ENCODE data around the gene VWC2. TPM values are rescaled to one million over a fixed set of nuclear protein-coding genes. Genes with fewer than 3 reads are reported as not detected.

VWC2 gene
- total and polyA plus RNA-seq, 2 donors (not counting 1 experiment from before 2014, with no cell fraction given), result not detected

DNA sequence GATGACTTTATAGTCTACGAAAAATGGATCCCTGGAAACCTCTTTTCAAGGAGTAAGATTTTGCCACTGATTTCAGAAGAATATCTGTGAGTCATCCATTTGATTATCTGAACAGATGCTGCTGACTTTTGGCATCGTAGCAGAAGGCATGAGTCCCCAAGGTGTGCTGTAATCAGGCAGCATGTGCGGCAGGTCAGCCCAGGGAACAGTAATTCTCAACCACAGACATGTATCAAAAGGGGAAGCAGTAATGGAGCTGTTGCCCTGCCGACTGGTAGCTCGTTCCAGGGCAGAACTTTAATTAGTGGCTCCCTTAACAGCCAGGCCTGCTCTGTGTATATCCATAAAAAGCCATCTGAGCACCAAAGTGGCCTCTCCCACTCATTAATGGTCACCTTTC lies 5.7 kb upstream of the VWC2 start:
- Histone ChIP-seq H3K4me1 (ENCODE audit: control insufficient read depth, extremely low read depth, insufficient read depth, low read length) (no peaks in the 10 kb centered on the region), H2AFZ (ENCODE audit: low read length) (no peak overlapping the region), H3K27me3 (ENCODE audit: control insufficient read depth, insufficient read depth, low read length) (no peaks in the 10 kb centered on the region), H3K4me3 (replicated peaks in 1 of 4; ENCODE audit: control extremely low read depth in 1 of 4, insufficient read depth in 1 of 4, low read depth in 3 of 4, low read length in 4 of 4) (no peak overlapping the region), H3K36me3 (ENCODE audit: control insufficient read depth, insufficient read depth, low read length) (no peaks in the 10 kb centered on the region), H3K27ac (ENCODE audit: insufficient read depth, low read length) (no peak overlapping the region), H3K4me2 (ENCODE audit: extremely low read depth, insufficient read depth, low read length) (no peak overlapping the region), H3K9me3 (ENCODE audit: control insufficient read depth, insufficient read depth, low read depth, low read length) (no peaks in the 10 kb centered on the region), H3K79me2 (ENCODE audit: control insufficient read depth, insufficient read depth, low read length) (no peaks in the 10 kb centered on the region), H3K9ac (ENCODE audit: insufficient read depth, low read length) (no peak overlapping the region), H4K20me1 (ENCODE audit: control insufficient read depth, extremely low read depth, insufficient read depth, low read length) (no peaks in the 10 kb centered on the region)
- DNase-seq (ENCODE audit: low read depth in 2 of 2), result no peak
- TF ChIP-seq, protein P1, sequence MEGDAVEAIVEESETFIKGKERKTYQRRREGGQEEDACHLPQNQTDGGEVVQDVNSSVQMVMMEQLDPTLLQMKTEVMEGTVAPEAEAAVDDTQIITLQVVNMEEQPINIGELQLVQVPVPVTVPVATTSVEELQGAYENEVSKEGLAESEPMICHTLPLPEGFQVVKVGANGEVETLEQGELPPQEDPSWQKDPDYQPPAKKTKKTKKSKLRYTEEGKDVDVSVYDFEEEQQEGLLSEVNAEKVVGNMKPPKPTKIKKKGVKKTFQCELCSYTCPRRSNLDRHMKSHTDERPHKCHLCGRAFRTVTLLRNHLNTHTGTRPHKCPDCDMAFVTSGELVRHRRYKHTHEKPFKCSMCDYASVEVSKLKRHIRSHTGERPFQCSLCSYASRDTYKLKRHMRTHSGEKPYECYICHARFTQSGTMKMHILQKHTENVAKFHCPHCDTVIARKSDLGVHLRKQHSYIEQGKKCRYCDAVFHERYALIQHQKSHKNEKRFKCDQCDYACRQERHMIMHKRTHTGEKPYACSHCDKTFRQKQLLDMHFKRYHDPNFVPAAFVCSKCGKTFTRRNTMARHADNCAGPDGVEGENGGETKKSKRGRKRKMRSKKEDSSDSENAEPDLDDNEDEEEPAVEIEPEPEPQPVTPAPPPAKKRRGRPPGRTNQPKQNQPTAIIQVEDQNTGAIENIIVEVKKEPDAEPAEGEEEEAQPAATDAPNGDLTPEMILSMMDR (conservative IDR thresholded peaks at IDR 0.05 in 1 of 2, IDR thresholded peaks at IDR 0.05 in 1 of 2; ENCODE audit: low read depth in 1 of 2, low read length in 2 of 2), result no peak
- TF ChIP-seq EZH2 (IDR thresholded peaks at IDR 0.05; ENCODE audit: low read length, missing control alignments), result no peak

DNA sequence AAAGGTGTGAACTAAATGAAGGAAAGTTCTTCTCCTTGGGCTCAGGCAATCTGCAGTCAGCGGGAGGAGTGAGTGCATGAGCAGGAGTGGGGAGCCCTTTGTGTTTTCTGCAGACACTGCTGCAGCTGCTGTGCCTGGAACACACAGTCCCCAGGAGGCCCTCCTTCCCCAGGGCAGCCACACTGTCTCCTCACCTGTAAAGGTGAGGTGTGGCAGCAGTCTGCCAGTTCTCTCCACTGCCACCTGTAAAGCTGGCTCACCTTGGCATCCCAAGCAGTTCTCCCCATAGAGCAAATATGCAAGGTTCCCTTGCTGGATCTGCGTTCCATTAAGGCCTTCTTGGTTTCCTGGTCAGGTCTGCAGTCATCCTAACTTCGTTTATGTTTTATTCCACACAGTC lies 5.2 kb upstream of the VWC2 start:
- H3K9me3 ChIP-seq (ENCODE audit: control insufficient read depth, insufficient read depth, low read depth, low read length), result no peaks in the 10 kb centered on the region
- H4K20me1 ChIP-seq (ENCODE audit: control insufficient read depth, extremely low read depth, insufficient read depth, low read length), result no peaks in the 10 kb centered on the region
- no peaks in the 10 kb centered on the region for H3K79me2 ChIP-seq (ENCODE audit: control insufficient read depth, insufficient read depth, low read length)
- no peak for TF ChIP-seq EZH2 (IDR thresholded peaks at IDR 0.05; ENCODE audit: low read length, missing control alignments)
- TF ChIP-seq, protein P1 (conservative IDR thresholded peaks at IDR 0.05 in 1 of 2, IDR thresholded peaks at IDR 0.05 in 1 of 2; ENCODE audit: low read depth in 1 of 2, low read length in 2 of 2), result no peak
- no peaks in the 10 kb centered on the region for H3K36me3 ChIP-seq (ENCODE audit: control insufficient read depth, insufficient read depth, low read length)
- no peak overlapping the region for H3K4me2 ChIP-seq (ENCODE audit: extremely low read depth, insufficient read depth, low read length)
- no peak overlapping the region for H3K9ac ChIP-seq (ENCODE audit: insufficient read depth, low read length)
- H2AFZ ChIP-seq (ENCODE audit: low read length), result no peak overlapping the region
- DNase-seq (ENCODE audit: low read depth in 2 of 2), result no peak
- no peaks in the 10 kb centered on the region for H3K27me3 ChIP-seq (ENCODE audit: control insufficient read depth, insufficient read depth, low read length)
- no peak overlapping the region for H3K4me3 ChIP-seq (replicated peaks in 1 of 4; ENCODE audit: control extremely low read depth in 1 of 4, insufficient read depth in 1 of 4, low read depth in 3 of 4, low read length in 4 of 4)
- no peak overlapping the region for H3K27ac ChIP-seq (ENCODE audit: insufficient read depth, low read length)
- H3K4me1 ChIP-seq (ENCODE audit: control insufficient read depth, extremely low read depth, insufficient read depth, low read length), result no peaks in the 10 kb centered on the region

DNA sequence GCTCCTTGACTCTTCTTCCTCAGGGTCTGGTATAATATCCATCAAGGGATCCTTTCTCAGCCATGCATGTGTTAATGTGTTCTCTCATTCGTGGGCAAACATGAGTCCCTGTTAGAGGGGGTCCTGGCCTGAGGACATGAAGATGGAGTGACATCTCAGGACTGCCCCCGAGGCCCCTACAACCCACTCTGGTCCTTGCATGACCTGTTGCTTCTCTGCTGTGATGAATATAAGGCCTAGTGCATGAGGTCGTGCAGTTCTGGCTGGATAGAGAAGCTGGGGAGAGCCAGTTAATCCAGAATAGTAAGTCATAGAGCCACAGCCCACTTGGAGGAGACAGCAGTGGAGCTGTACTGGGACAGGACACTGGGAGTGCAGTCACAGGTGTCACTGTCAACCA lies 4.6 kb upstream of the VWC2 start:
- no peak overlapping the region for H3K27ac ChIP-seq (ENCODE audit: insufficient read depth, low read length)
- no peak overlapping the region for H3K4me2 ChIP-seq (ENCODE audit: extremely low read depth, insufficient read depth, low read length)
- H4K20me1 ChIP-seq (ENCODE audit: control insufficient read depth, extremely low read depth, insufficient read depth, low read length), result no peaks in the 10 kb centered on the region
- H3K9me3 ChIP-seq (ENCODE audit: control insufficient read depth, insufficient read depth, low read depth, low read length), result no peaks in the 10 kb centered on the region
- H3K36me3 ChIP-seq (ENCODE audit: control insufficient read depth, insufficient read depth, low read length), result no peaks in the 10 kb centered on the region
- H3K4me1 ChIP-seq (ENCODE audit: control insufficient read depth, extremely low read depth, insufficient read depth, low read length), result no peaks in the 10 kb centered on the region
- H3K9ac ChIP-seq (ENCODE audit: insufficient read depth, low read length), result no peak overlapping the region
- H3K27me3 ChIP-seq (ENCODE audit: control insufficient read depth, insufficient read depth, low read length), result peaks cover 3% of the 10 kb centered on the region
- DNase-seq (ENCODE audit: low read depth in 2 of 2), result no peak
- TF ChIP-seq, protein P1 (conservative IDR thresholded peaks at IDR 0.05 in 1 of 2, IDR thresholded peaks at IDR 0.05 in 1 of 2; ENCODE audit: low read depth in 1 of 2, low read length in 2 of 2), result no peak
- no peak for TF ChIP-seq EZH2 (IDR thresholded peaks at IDR 0.05; ENCODE audit: low read length, missing control alignments)
- no peak overlapping the region for H2AFZ ChIP-seq (ENCODE audit: low read length)
- H3K4me3 ChIP-seq (replicated peaks in 1 of 4; ENCODE audit: control extremely low read depth in 1 of 4, insufficient read depth in 1 of 4, low read depth in 3 of 4, low read length in 4 of 4), result no peak overlapping the region
- H3K79me2 ChIP-seq (ENCODE audit: control insufficient read depth, insufficient read depth, low read length), result no peaks in the 10 kb centered on the region
